HEK293 (cell line): ENCODE data around the gene YTHDC2.

Source experiments
- BCL6B ChIP-seq: fragments of 450-650 bp; formaldehyde crosslinking; IDR thresholded peaks from 2 replicates; pipeline ENCODE4 v1.5.1; 2017; ENCODE audit warnings: missing biosample characterization, missing genetic modification characterization
- EGR2 ChIP-seq: fragments of 450-650 bp; formaldehyde crosslinking; IDR thresholded peaks from 2 replicates; pipeline ENCODE4 v1.5.1; 2016; ENCODE audit warnings: low read depth, missing biosample characterization, missing genetic modification characterization
- KLF9 ChIP-seq: fragments of 450-650 bp; formaldehyde crosslinking; IDR thresholded peaks from 2 replicates; pipeline ENCODE4 v1.5.1; 2016; ENCODE audit warnings: missing biosample characterization, missing genetic modification characterization, low read depth
- PATZ1 ChIP-seq: fragments of 450-650 bp; formaldehyde crosslinking; IDR thresholded peaks from 2 replicates; pipeline ENCODE4 v1.5.1; 2016; ENCODE audit warnings: missing biosample characterization, missing genetic modification characterization
- PRDM2 ChIP-seq: fragments of 450-650 bp; formaldehyde crosslinking; IDR thresholded peaks from 2 replicates; pipeline ENCODE4 v1.5.1; 2016; ENCODE audit warnings: missing biosample characterization, missing genetic modification characterization, borderline replicate concordance
- SCRT2 ChIP-seq: fragments of 450-650 bp; formaldehyde crosslinking; IDR thresholded peaks from 2 replicates; pipeline ENCODE4 v1.5.1; 2016; ENCODE audit warnings: missing biosample characterization, missing genetic modification characterization
- SETDB1 ChIP-seq: IDR thresholded peaks from one replicate; pipeline ENCODE4 v1.6.1; 2017; ENCODE audit warnings: mild to moderate bottlenecking, low read length, moderate library complexity, mixed read lengths; ENCODE audit not compliant: insufficient read length
- WT1 ChIP-seq: fragments of 450-650 bp; formaldehyde crosslinking; IDR thresholded peaks from 2 replicates; pipeline ENCODE4 v1.5.1; 2016; ENCODE audit warnings: missing biosample characterization, missing genetic modification characterization
- YY2 ChIP-seq: fragments of 450-650 bp; formaldehyde crosslinking; IDR thresholded peaks from 2 replicates; pipeline ENCODE4 v1.5.1; 2016; ENCODE audit warnings: missing biosample characterization, missing genetic modification characterization
- ZBTB20 ChIP-seq: fragments of 450-650 bp; formaldehyde crosslinking; IDR thresholded peaks from 2 replicates; pipeline ENCODE4 v1.5.1; 2016; ENCODE audit warnings: missing biosample characterization, missing genetic modification characterization
- ZNF132 ChIP-seq: fragments of 450-650 bp; formaldehyde crosslinking; IDR thresholded peaks from 2 replicates; pipeline ENCODE4 v1.5.1; 2017; ENCODE audit warnings: missing biosample characterization, missing genetic modification characterization, borderline replicate concordance
- ZNF174 ChIP-seq: fragments of 450-650 bp; formaldehyde crosslinking; IDR thresholded peaks from 2 replicates; pipeline ENCODE4 v1.5.0; 2017; ENCODE audit warnings: missing biosample characterization, mild to moderate bottlenecking, missing genetic modification characterization
- ZNF175 ChIP-seq: fragments of 450-650 bp; formaldehyde crosslinking; IDR thresholded peaks from 2 replicates; pipeline ENCODE4 v1.5.1; 2016; ENCODE audit warnings: missing biosample characterization, missing genetic modification characterization
- ZNF221 ChIP-seq: fragments of 450-650 bp; formaldehyde crosslinking; IDR thresholded peaks from 2 replicates; pipeline ENCODE4 v1.5.1; 2017; ENCODE audit warnings: missing biosample characterization, missing genetic modification characterization, borderline replicate concordance
- ZNF223 ChIP-seq: fragments of 450-650 bp; formaldehyde crosslinking; IDR thresholded peaks from 2 replicates; pipeline ENCODE4 v1.5.1; 2016; ENCODE audit warnings: missing biosample characterization, missing genetic modification characterization
- ZNF398 ChIP-seq: fragments of 450-650 bp; formaldehyde crosslinking; IDR thresholded peaks from 2 replicates; pipeline ENCODE4 v1.5.1; 2017; ENCODE audit warnings: missing biosample characterization, missing genetic modification characterization
- ZNF449 ChIP-seq: fragments of 450-650 bp; formaldehyde crosslinking; IDR thresholded peaks from 2 replicates; pipeline ENCODE4 v1.5.1; 2017; ENCODE audit warnings: missing biosample characterization, mild to moderate bottlenecking, missing genetic modification characterization, moderate library complexity
- ZNF513 ChIP-seq: fragments of 450-650 bp; IDR thresholded peaks from 2 replicates; pipeline ENCODE4 v1.5.1; 2018; ENCODE audit warnings: missing biosample characterization, missing genetic modification characterization
- ZNF629 ChIP-seq: fragments of 450-650 bp; formaldehyde crosslinking; IDR thresholded peaks from 2 replicates; pipeline ENCODE4 v1.5.1; 2017; ENCODE audit warnings: missing biosample characterization, missing genetic modification characterization
- ZNF645 ChIP-seq: fragments of 450-650 bp; formaldehyde crosslinking; IDR thresholded peaks from 2 replicates; pipeline ENCODE4; 2016; ENCODE audit warnings: missing biosample characterization, missing genetic modification characterization
- ZNF707 ChIP-seq: fragments of 450-650 bp; formaldehyde crosslinking; IDR thresholded peaks from 2 replicates; pipeline ENCODE4 v1.5.1; 2016; ENCODE audit warnings: missing biosample characterization, missing genetic modification characterization
- ZNF843 ChIP-seq: fragments of 450-650 bp; formaldehyde crosslinking; IDR thresholded peaks from 2 replicates; pipeline ENCODE4 v1.5.1; 2016; ENCODE audit warnings: missing biosample characterization, missing genetic modification characterization

Gene YTHDC2

GRCh38 chr5:113513384-113514288 lies at the start of gene YTHDC2 (continued):
- TF ChIP-seq PRDM2: no peak
- TF ChIP-seq ZBTB20 (tag by site-specific recombination): peak; percentile 67
- peak; percentile 19; the same call in 1 of the 2 replicates for TF ChIP-seq ZNF513
- TF ChIP-seq ZNF174: no peak
- TF ChIP-seq ZNF629 (tag by site-specific recombination): peak; percentile 99
- no peak for TF ChIP-seq ZNF223 (tag by site-specific recombination)
- no peak for TF ChIP-seq ZNF645
- TF ChIP-seq ZNF221: no peak
- 0 out of 2 replicates have a peak, but pooled peaks have one; percentile 13 for TF ChIP-seq SCRT2 (tag by site-specific recombination)
- TF ChIP-seq ZNF398 (tag by site-specific recombination): peak; percentile 3; the same call in 1 of the 2 replicates
- no peak for TF ChIP-seq BCL6B (tag by site-specific recombination)
- peak; percentile 70 for TF ChIP-seq SETDB1
- peak; percentile 45 for TF ChIP-seq EGR2 (tag by site-specific recombination)
- no peak for TF ChIP-seq ZNF707 (tag by site-specific recombination)
- no peak; the same call in 1 of the 2 replicates for TF ChIP-seq WT1
- TF ChIP-seq PATZ1 (tag by site-specific recombination): peak; percentile 50; the same call in 1 of the 2 replicates
- peak; percentile 58 for TF ChIP-seq ZNF449 (tag by site-specific recombination)
- no peak for TF ChIP-seq ZNF175 (tag by site-specific recombination)
- no peak for TF ChIP-seq ZNF132 (tag by site-specific recombination)
- 0 out of 2 replicates have a peak, but pooled peaks have one; percentile 77 for TF ChIP-seq YY2 (tag by site-specific recombination)
- peak; percentile 43; the same call in 1 of the 2 replicates for TF ChIP-seq ZNF843 (tag by site-specific recombination)
- TF ChIP-seq KLF9 (tag by site-specific recombination): peak; percentile 21; the same call in 1 of the 2 replicates
